Articular chondrocyte of knee joint (primary cell): ENCODE results near the gene TPH2. TPM values are rescaled to one million over a fixed set of nuclear protein-coding genes. Genes with fewer than 3 reads are reported as not detected.

ENCODE experiments used
- total RNA-seq: library from RNA; depleted of rRNA; stranded (reverse); fragments of >200 nt; gene quantifications from 2 replicates; pipeline ENCODE4 v1.2.3, GENCODE V29; 2012

The TPH2 gene
- total RNA-seq: not detected in 2 replicates

GRCh38 chr12:71938728-71939385 is at the start of gene TPH2:
TPH2 (plus strand) TSS chr12:71938845; CDS start chr12:71938987, 142 bp downstream.

Other genes with a start within 250 kb of the TPH2 start
- 51.5 and 80.0 TPM in 2 replicates for gene RAB21, start 184.0 kb upstream of the TPH2 start, total RNA-seq
- gene TBC1D15, start 99.1 kb upstream of the TPH2 start, total RNA-seq: 43.1 and 49.8 TPM in 2 replicates